Liver (tissue), 9 donors: ENCODE data around the gene CSMD2. TPM values are rescaled to one million over a fixed set of nuclear protein-coding genes. Genes with fewer than 3 reads are reported as not detected.

Source experiments
- DNase-seq: peaks from one replicate; pipeline ENCODE4 v3.0.0-alpha.2; 2017; ENCODE audit warnings: low spot score
- H3K27ac ChIP-seq, 2 donors: one replicate each; pipeline ENCODE4 v1.7.0; 2013; ENCODE audit warnings: inconsistent platforms in 2 of 2, low read length in 2 of 2, control low read depth in 1 of 2, low read depth in 1 of 2, mild to moderate bottlenecking in 1 of 2
- H3K27me3 ChIP-seq, 4 donors: one replicate each; pipeline versions ENCODE4 v1.6.1 to v1.7.0; 2013; ENCODE audit warnings: low read length in 3 of 4, inconsistent platforms in 1 of 4, mild to moderate bottlenecking in 1 of 4, moderate library complexity in 1 of 4; ENCODE audit not compliant: control insufficient read depth in 4 of 4, insufficient read depth in 4 of 4
- H3K36me3 ChIP-seq, 4 donors: one replicate each; pipeline versions ENCODE4 v1.6.1 to v1.7.0; 2013; ENCODE audit warnings: low read length in 3 of 4, mild to moderate bottlenecking in 3 of 4, low read depth in 1 of 4, moderate library complexity in 1 of 4; ENCODE audit not compliant: control insufficient read depth in 4 of 4, insufficient read depth in 3 of 4
- H3K4me1 ChIP-seq, 4 donors: one replicate each; pipeline versions ENCODE4 v1.6.1 to v1.7.0; 2013; ENCODE audit warnings: low read length in 3 of 4, mild to moderate bottlenecking in 3 of 4, moderate library complexity in 1 of 4; ENCODE audit not compliant: control insufficient read depth in 4 of 4, insufficient read depth in 4 of 4
- H3K4me3 ChIP-seq, 3 donors: one replicate each; pipeline versions ENCODE4 v1.6.1 to v1.7.0; 2013; ENCODE audit warnings: low read length in 3 of 3, control low read depth in 1 of 3, low read depth in 1 of 3, mild to moderate bottlenecking in 1 of 3
- H3K9ac ChIP-seq, 2 donors: one replicate each; pipeline ENCODE4 v1.7.0; 2013; ENCODE audit warnings: low read length in 2 of 2, mild to moderate bottlenecking in 2 of 2, moderate library complexity in 2 of 2, control low read depth in 1 of 2, low read depth in 1 of 2
- H3K9me3 ChIP-seq, 4 donors: one replicate each; pipeline versions ENCODE4 v1.6.1 to v1.7.0; 2013; ENCODE audit warnings: low read length in 3 of 4; ENCODE audit not compliant: control insufficient read depth in 4 of 4
- EGR1 ChIP-seq, 2 donors: IDR thresholded peaks; 2 replicates each; pipeline ENCODE4 v1.6.1; 2016 to 2018; ENCODE audit warnings: antibody characterized with exemption in 2 of 2, low read depth in 2 of 2
- FOXA1 ChIP-seq: IDR thresholded peaks from 2 replicates; pipeline ENCODE4 v1.6.1; 2016; ENCODE audit warnings: antibody characterized with exemption
- FOXA2 ChIP-seq: IDR thresholded peaks from 2 replicates; pipeline ENCODE4 v1.6.1; 2016; ENCODE audit warnings: antibody characterized with exemption
- GABPA ChIP-seq, 2 donors: IDR thresholded peaks in 1 of 2; conservative IDR thresholded peaks in 1 of 2; 2 replicates each; pipeline ENCODE4 v1.6.1; 2016; ENCODE audit warnings: antibody characterized with exemption in 2 of 2, mild to moderate bottlenecking in 1 of 2, moderate library complexity in 1 of 2
- HNF4A ChIP-seq, 2 donors: conservative IDR thresholded peaks; 2 replicates each; pipeline ENCODE4 v1.6.1; 2016; ENCODE audit warnings: antibody characterized with exemption in 2 of 2, mild to moderate bottlenecking in 2 of 2
- HNF4G ChIP-seq: IDR thresholded peaks from 2 replicates; pipeline ENCODE4 v1.6.1; 2016; ENCODE audit warnings: antibody characterized with exemption
- JUND ChIP-seq, 2 donors: IDR thresholded peaks; 2 replicates each; pipeline ENCODE4 v1.6.1; 2016; ENCODE audit warnings: antibody characterized with exemption in 2 of 2
- NR2F2 ChIP-seq: IDR thresholded peaks from 2 replicates; pipeline ENCODE4 v1.6.1; 2016; ENCODE audit warnings: antibody characterized with exemption
- RAD21 ChIP-seq, 2 donors: IDR thresholded peaks; 2 replicates each; pipeline ENCODE4 v1.6.1; 2016; ENCODE audit warnings: antibody characterized with exemption in 2 of 2, mild to moderate bottlenecking in 2 of 2
- RXRA ChIP-seq, 2 donors: IDR thresholded peaks; 2 replicates each; pipeline ENCODE4 v1.6.1; 2017 to 2018; ENCODE audit warnings: antibody characterized with exemption in 2 of 2, mild to moderate bottlenecking in 1 of 2
- SP1 ChIP-seq: IDR thresholded peaks from 2 replicates; pipeline ENCODE4 v1.6.1; 2018; ENCODE audit warnings: antibody characterized with exemption, mild to moderate bottlenecking
- TAF1 ChIP-seq: conservative IDR thresholded peaks from 2 replicates; pipeline ENCODE4 v1.6.1; 2016; ENCODE audit warnings: antibody characterized with exemption, mild to moderate bottlenecking
- YY1 ChIP-seq: IDR thresholded peaks from 2 replicates; pipeline ENCODE4 v1.6.1; 2016; ENCODE audit warnings: antibody characterized with exemption, mild to moderate bottlenecking
- WGBS: extraction: QIAGEN DNeasy Blood & Tissue Kit; methylation state at CpG from one replicate; pipeline ENCODE4 v1.1.7; 2013; 5-methylcytosine and 5-hydroxymethylcytosine counted together
- polyA plus RNA-seq, 2 donors: library from polyadenylated mRNA; stranded (reverse) in 1 of 2; unstranded in 1 of 2; fragments of 200-250 nt in 1 of 2; fragments of >200 nt in 1 of 2; fragmentation: Nextera tagmentation in 1 of 2; extraction: Ambion mirVana in 1 of 2; gene quantifications; one replicate each; pipeline versions ENCODE4 v1.2.1 to v1.2.3, GENCODE V29; 2013 to 2015
- total RNA-seq, 2 donors: library from RNA; depleted of rRNA; stranded (reverse); fragments of >200 nt; gene quantifications; one replicate each; pipeline ENCODE4 v1.2.3, GENCODE V29; 2014
- TF ChIP-seq, protein P1 (sequence below): IDR thresholded peaks from 2 replicates; pipeline ENCODE4 v1.6.1; 2016; ENCODE audit warnings: antibody characterized with exemption
- TF ChIP-seq, protein P2 (sequence below): IDR thresholded peaks from 2 replicates; pipeline ENCODE4 v1.6.1; 2016; ENCODE audit warnings: antibody characterized with exemption
- TF ChIP-seq, protein P3 (sequence below): fragments of 150-350 bp; IDR thresholded peaks from 2 replicates; pipeline ENCODE4 v1.5.1; 2017; ENCODE audit warnings: improper control_type of control experiment, low read depth, low read length; ENCODE audit not compliant: missing input control
- TF ChIP-seq, protein P4 (sequence below): IDR thresholded peaks from 2 replicates; pipeline ENCODE4 v1.6.1; 2016; ENCODE audit warnings: antibody characterized with exemption, mild to moderate bottlenecking
- TF ChIP-seq, protein P5 (sequence below): IDR thresholded peaks from 2 replicates; pipeline ENCODE4 v1.6.1; 2016; ENCODE audit warnings: antibody characterized with exemption
- donor health status: healthy.
- donor health status: healthy.
- donor health status: healthy.
- donor health status: healthy.
- donor health status: healthy.

Gene CSMD2
- total and polyA plus RNA-seq, 4 donors = 0.08 to 0.09 TPM; not detected in 2

DNA sequence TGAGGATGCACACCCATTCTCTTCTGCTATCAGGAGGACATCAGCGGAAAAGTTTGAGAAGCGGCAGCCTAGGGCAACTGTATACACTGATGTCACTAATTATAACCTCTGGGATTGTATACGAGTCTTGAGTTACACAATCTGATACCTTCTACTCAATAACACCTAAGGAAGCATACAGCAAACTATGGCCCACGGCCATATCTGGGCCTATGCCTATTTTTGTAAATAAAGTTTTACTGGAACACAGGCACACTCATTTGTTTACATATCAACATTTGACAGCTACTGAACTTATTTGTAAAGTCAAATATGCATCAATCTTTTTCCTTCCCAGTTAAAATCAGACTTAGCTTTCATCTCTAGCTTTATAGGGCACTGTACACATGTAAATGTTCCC is 505.4 kb downstream of the CSMD2 start:
- no peak for TF ChIP-seq GABPA (IDR thresholded peaks at IDR 0.05 in 1 of 2, conservative IDR thresholded peaks at IDR 0.05 in 1 of 2)
- no peak for TF ChIP-seq HNF4G
- TF ChIP-seq, protein P1, sequence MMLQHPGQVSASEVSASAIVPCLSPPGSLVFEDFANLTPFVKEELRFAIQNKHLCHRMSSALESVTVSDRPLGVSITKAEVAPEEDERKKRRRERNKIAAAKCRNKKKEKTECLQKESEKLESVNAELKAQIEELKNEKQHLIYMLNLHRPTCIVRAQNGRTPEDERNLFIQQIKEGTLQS = no peak
- TF ChIP-seq, protein P2, sequence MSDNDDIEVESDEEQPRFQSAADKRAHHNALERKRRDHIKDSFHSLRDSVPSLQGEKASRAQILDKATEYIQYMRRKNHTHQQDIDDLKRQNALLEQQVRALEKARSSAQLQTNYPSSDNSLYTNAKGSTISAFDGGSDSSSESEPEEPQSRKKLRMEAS = no peak
- no peak for TF ChIP-seq JUND (IDR thresholded peaks at IDR 0.05)
- TF ChIP-seq, protein P3, sequence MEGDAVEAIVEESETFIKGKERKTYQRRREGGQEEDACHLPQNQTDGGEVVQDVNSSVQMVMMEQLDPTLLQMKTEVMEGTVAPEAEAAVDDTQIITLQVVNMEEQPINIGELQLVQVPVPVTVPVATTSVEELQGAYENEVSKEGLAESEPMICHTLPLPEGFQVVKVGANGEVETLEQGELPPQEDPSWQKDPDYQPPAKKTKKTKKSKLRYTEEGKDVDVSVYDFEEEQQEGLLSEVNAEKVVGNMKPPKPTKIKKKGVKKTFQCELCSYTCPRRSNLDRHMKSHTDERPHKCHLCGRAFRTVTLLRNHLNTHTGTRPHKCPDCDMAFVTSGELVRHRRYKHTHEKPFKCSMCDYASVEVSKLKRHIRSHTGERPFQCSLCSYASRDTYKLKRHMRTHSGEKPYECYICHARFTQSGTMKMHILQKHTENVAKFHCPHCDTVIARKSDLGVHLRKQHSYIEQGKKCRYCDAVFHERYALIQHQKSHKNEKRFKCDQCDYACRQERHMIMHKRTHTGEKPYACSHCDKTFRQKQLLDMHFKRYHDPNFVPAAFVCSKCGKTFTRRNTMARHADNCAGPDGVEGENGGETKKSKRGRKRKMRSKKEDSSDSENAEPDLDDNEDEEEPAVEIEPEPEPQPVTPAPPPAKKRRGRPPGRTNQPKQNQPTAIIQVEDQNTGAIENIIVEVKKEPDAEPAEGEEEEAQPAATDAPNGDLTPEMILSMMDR = no peak
- TF ChIP-seq FOXA2 = no peak
- TF ChIP-seq RAD21 (IDR thresholded peaks at IDR 0.05) = no peak
- no peak for TF ChIP-seq NR2F2
- TF ChIP-seq EGR1 (IDR thresholded peaks at IDR 0.05; ENCODE audit: low read depth in 2 of 2) = no peak
- no peak for TF ChIP-seq RXRA (IDR thresholded peaks at IDR 0.05)
- TF ChIP-seq HNF4A (conservative IDR thresholded peaks at IDR 0.05) = no peak
- TF ChIP-seq, protein P4, sequence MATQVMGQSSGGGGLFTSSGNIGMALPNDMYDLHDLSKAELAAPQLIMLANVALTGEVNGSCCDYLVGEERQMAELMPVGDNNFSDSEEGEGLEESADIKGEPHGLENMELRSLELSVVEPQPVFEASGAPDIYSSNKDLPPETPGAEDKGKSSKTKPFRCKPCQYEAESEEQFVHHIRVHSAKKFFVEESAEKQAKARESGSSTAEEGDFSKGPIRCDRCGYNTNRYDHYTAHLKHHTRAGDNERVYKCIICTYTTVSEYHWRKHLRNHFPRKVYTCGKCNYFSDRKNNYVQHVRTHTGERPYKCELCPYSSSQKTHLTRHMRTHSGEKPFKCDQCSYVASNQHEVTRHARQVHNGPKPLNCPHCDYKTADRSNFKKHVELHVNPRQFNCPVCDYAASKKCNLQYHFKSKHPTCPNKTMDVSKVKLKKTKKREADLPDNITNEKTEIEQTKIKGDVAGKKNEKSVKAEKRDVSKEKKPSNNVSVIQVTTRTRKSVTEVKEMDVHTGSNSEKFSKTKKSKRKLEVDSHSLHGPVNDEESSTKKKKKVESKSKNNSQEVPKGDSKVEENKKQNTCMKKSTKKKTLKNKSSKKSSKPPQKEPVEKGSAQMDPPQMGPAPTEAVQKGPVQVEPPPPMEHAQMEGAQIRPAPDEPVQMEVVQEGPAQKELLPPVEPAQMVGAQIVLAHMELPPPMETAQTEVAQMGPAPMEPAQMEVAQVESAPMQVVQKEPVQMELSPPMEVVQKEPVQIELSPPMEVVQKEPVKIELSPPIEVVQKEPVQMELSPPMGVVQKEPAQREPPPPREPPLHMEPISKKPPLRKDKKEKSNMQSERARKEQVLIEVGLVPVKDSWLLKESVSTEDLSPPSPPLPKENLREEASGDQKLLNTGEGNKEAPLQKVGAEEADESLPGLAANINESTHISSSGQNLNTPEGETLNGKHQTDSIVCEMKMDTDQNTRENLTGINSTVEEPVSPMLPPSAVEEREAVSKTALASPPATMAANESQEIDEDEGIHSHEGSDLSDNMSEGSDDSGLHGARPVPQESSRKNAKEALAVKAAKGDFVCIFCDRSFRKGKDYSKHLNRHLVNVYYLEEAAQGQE = no peak
- TF ChIP-seq SP1 = no peak
- TF ChIP-seq TAF1 = no peak
- TF ChIP-seq YY1 = no peak
- Histone ChIP-seq H3K9me3 (no peaks in the 10 kb centered on the region), H3K9ac (no peak overlapping the region), H3K36me3 (no peaks in the 10 kb centered on the region), H3K27me3 (no peaks in the 10 kb centered on the region), H3K4me1 (no peaks in the 10 kb centered on the region), H3K4me3 (no peak overlapping the region), H3K27ac (no peak overlapping the region)
- 81% methylated on average over 4 of the region's 4 CpGs for WGBS
- no peak for DNase-seq

DNA sequence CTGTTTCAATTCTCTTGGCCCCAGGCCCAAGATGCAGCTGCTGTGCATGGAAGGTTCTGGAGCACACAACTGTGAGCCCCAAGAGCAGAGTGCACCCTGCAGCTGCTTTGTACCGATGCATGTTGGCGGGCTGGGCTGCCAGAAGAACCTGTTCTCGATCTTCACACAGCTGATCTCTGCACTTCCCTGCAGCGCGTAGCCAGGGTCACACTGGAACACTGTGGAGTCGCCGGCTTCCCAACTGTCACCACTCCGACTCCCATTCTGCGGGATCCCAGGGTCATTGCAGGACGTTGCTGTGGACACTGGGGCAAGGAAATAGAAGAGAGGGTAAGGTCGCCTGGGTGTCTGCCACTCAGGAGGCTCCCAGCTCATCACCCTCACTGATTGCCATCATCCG is 507.2 kb downstream of the CSMD2 start:
- H3K9ac ChIP-seq = no peak overlapping the region
- 80% methylated on average over 12 of the region's 12 CpGs for WGBS
- no peak for DNase-seq
- no peaks in the 10 kb centered on the region for H3K9me3 ChIP-seq
- no peaks in the 10 kb centered on the region for H3K27me3 ChIP-seq
- H3K27ac ChIP-seq = no peak overlapping the region
- H3K4me3 ChIP-seq = no peak overlapping the region
- H3K36me3 ChIP-seq = no peaks in the 10 kb centered on the region
- H3K4me1 ChIP-seq = no peaks in the 10 kb centered on the region
- TF ChIP-seq HNF4A (conservative IDR thresholded peaks at IDR 0.05) (no peak), FOXA2 (no peak), RXRA (IDR thresholded peaks at IDR 0.05) (no peak), GABPA (IDR thresholded peaks at IDR 0.05 in 1 of 2, conservative IDR thresholded peaks at IDR 0.05 in 1 of 2) (no peak), JUND (IDR thresholded peaks at IDR 0.05) (no peak), FOXA1 (no peak), HNF4G (no peak), RAD21 (IDR thresholded peaks at IDR 0.05) (no peak), SP1 (no peak), YY1 (no peak)
- TF ChIP-seq, protein P4 = no peak
- TF ChIP-seq, protein P1 = no peak
- TF ChIP-seq, protein P3 = no peak
- TF ChIP-seq, protein P5, sequence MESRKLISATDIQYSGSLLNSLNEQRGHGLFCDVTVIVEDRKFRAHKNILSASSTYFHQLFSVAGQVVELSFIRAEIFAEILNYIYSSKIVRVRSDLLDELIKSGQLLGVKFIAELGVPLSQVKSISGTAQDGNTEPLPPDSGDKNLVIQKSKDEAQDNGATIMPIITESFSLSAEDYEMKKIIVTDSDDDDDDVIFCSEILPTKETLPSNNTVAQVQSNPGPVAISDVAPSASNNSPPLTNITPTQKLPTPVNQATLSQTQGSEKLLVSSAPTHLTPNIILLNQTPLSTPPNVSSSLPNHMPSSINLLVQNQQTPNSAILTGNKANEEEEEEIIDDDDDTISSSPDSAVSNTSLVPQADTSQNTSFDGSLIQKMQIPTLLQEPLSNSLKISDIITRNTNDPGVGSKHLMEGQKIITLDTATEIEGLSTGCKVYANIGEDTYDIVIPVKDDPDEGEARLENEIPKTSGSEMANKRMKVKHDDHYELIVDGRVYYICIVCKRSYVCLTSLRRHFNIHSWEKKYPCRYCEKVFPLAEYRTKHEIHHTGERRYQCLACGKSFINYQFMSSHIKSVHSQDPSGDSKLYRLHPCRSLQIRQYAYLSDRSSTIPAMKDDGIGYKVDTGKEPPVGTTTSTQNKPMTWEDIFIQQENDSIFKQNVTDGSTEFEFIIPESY = no peak
